EH (cell line): ENCODE data around the gene CHST14.

Experiments
- DNase-seq: peaks from one replicate; pipeline ENCODE4 v3.0.0-alpha.2; 2015; ENCODE audit warnings: low read depth

Gene CHST14

GRCh38 chr15:40463279-40463678, 7.5 kb upstream of the CHST14 start:
- DNase-seq, result no peak

DNA sequence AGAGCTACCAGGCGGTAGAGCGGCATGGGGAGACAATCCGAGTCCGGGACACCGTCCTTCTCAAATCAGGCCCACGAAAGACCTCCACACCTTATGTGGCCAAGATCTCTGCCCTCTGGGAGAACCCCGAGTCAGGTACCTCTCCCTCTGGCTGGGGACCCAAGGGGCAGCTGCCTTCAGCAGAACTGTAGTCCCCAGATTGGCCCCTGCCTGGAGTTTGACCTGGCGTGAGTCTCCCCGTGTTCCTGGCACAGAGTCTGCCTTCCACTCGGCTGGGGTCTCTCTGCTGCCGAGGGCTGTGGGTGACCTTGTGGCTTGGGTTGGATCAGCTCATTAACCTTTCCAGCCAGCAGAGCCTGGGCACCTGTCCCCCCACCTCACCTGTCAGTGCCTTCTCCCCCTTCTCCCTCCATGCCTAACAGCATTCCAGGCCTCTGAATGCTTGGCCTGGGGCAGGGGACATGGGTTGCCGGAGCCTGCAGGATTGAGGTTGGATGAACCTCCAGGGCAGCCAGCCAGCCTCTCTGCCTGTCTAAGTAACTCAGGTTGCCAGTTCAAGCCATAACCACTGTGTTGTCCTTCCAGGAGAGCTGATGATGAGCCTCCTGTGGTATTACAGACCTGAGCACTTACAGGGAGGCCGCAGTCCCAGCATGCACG, 6.8 kb upstream of the CHST14 start:
- DNase-seq, result no peak

GRCh38 chr15:40464595-40465185, 6.1 kb upstream of the CHST14 start:
- no peak for DNase-seq

DNA sequence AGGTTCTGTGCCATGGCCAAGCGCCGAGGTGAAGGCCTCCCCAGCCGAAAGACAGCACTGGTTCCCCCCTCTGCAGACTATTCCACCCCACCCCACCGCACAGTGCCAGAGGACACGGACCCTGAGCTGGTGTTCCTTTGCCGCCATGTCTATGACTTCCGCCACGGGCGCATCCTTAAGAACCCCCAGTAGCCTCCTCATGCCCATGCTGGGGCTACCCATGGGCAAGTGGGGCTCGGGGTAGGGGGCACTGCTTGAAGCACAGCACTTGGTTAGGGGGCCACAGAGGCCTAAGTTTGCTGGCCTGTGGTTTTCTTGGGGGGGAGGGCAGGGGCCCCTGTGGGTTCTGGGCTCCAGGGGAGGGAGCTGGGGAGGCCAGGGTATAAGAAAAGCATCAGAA, 4.8 kb upstream of the CHST14 start:
- DNase-seq, result no peak

DNA sequence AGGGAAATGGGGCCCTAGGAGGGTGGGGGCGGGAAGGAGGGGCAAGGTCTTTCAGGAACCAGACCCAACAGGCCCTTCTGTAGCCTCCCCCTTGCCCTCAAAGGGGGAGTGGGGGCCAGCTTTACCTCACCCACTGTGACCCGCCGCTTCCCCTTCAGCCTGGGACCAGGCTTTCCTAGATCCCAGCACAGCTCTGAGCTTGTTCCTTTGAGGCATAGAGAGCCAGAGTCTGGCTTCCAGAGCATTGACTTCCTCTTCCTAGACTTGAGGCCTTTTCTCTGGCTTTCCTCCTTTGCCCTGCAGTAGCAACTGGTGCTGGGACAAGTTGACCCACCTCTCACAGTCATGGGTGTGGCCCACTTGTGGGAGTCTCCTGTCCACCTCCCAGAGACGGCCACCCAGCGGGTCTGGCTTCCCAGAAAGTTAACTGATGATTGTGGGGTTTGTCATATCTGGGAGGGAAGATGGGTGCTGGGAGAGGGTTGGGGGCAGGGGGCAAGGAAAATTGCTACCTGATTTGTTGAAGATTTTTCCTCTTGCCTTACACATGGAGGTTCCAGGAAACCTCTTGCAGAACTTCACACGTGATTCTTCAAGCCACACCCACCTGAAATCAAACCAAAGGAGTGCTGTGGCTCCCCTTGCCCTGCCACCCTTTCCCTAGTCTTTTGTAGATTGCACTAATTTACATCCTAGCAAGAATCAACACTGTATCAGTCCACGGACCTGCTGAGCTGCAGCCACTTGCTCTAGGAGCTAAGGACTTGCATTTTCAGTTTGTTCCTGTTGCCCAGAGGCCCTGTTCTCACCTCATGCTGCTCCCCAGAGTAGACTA, 4.1 kb upstream of the CHST14 start:
- DNase-seq, result no peak

GRCh38 chr15:40467261-40467615, 3.5 kb upstream of the CHST14 start:
- no peak for DNase-seq

GRCh38 chr15:40468898-40469331, 1.9 kb upstream of the CHST14 start:
- DNase-seq, result no peak

DNA sequence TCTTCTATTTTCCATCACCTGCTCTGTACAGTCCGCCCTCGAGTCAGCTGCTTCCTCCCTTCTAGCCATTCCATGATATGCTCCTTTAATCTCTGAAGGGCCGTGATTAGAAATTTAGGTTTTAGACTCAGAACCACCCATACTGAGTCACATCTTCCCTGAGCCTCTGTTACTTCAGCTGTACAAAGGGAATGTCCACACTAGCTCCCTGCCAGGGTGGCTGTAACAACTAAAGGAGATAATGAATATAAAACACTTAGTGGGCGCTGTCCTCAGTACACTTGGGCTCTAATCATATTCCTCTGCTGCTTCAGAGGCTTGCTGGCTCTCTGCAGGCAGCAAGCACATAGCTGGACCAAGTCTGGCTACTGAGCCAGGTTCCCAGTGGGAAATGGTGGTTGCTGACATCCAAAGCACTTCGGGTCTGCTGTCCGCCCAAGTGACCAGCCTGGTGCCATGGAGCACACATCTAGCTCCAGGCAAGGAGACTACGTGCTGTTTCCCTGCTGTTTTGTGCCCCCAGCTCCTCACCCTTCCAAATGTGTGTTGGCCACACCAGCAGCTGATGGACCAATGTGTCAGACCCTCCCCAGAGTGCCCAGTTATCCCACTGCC, 901 bp upstream of the CHST14 start:
- no peak for DNase-seq

DNA sequence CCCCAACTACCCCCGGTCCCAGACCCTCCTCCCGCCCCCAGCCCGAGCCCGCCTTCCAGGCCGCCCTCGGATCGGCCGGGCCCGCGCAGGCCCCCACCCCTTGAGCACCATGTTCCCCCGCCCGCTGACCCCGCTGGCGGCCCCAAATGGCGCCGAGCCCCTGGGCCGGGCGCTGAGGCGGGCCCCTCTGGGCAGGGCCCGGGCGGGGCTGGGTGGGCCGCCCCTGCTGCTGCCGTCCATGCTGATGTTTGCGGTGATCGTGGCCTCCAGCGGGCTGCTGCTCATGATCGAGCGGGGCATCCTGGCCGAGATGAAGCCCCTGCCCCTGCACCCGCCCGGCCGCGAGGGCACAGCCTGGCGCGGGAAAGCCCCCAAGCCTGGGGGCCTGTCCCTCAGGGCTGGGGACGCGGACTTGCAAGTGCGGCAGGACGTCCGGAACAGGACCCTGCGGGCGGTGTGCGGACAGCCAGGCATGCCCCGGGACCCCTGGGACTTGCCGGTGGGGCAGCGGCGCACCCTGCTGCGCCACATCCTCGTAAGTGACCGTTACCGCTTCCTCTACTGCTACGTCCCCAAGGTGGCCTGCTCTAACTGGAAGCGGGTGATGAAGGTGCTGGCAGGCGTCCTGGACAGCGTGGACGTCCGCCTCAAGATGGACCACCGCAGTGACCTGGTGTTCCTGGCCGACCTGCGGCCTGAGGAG, 472 bp downstream of the CHST14 start:
- DNase-seq, result peak; percentile 13

GRCh38 chr15:40471808-40472150, 995 bp downstream of the CHST14 start:
- DNase-seq, result peak; percentile 40

DNA sequence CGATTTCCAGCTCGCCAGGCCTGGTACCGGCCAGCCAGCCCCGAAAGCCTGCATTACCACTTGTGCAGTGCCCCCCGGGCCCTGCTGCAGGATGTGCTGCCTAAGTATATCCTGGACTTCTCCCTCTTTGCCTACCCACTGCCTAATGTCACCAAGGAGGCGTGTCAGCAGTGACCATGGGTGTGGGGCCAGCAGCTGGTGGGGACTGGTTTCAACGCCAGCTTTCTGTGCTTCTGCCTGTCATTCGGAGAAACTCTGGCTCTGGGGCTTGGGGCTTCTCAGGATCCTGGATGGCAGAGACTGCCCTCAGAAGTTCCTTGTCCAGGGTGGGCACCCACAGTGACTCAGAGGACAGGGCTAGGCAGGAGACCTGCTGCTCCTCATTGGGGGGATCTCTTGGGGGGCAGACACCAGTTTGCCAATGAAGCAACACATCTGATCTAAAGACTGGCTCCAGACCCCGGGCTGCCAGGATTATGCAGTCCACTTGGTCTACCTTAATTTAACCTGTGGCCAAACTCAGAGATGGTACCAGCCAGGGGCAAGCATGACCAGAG, 1.5 kb downstream of the CHST14 start:
- no peak for DNase-seq

- no peak for DNase-seq
Observed at GRCh38 chr15:40474581-40474980, 3.8 kb downstream of the CHST14 start.

DNA sequence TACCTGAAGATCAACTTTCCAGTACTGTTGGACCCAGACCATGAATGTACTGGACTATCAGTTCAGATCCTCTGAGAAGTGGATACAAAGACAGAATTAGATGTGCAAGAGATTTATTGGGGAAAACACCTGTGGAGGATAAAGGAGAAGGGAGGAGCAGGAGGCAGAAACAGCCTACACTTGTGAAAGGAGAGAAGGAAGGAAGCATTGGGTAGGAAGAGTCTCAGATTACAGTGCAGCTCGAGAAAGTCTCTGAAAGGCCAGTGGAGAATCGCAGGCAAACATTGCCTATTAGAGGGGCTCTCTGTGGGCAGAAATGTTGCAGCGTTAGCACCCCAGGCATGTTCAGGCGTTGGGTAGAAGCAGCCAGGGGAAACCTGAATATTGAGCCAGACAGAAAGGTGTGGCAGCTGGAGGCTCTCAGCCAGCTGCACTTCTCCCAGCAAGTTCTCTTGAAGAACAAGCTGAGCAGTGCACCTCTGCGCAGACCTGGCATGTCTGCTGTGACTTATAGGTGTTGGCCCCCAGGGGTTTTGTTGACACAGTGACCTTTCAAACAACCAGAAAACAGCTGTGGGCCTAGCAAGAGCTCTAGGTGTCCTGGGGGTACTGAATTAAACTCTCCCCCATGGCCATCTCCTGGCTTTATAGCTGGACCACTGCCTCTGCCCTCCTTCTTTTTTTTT, 7.0 kb downstream of the CHST14 start:
- DNase-seq, result no peak

DNA sequence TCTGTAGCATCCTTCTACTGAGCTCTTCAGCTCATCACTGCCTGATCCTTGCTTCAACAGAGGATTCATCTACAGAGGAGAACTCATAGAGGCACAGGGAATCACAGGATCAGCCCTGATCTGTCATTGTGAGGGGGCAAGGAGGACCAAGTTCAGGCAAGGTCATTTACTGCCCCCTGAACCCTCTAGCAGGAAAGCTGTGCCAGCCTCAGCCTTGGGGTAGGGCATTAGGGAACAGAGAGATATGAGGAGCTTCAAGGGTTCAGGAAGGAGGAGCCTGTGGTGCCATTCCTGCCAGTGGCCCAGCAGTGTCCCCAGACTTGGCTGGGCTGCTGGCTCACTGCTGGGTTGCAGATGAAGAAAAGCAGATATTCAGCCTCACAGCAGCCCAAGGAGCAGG, 8.2 kb downstream of the CHST14 start:
- no peak for DNase-seq

DNA sequence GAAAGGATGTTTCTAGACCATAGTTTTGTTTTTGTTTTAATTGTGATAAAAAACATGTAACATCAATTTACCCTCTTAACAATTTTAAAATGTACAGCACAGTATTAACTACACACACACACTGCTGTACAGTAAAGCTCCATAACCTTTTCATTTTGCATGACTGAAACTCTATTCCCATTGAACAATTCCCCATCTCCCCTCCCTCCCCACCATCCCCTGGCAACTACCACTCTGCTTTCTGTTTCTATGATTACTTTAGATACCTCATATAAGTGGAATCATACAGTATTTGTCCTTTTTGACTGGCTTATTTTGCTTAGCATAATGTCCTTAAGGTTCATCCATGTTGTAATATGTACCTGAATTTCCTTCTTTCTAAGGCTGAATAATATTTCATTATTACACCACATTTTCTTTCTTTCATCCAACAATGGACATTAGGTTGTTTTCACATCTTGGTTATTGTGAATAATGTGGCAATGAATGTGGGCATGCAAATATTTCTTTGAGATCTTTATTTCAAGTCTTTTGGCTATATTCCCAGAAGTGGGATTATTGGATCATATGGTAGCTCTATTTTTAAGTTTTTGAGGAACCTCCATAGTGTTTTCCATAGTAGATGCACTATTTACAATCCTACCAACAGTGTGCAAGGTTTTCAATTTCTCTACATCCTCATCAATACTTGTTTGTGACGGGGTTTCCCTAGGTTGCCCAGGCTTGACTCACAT, 10.7 kb downstream of the CHST14 start:
- DNase-seq, result peak; percentile 18

GRCh38 chr15:40483919-40484318, 13.1 kb downstream of the CHST14 start:
- peak; percentile 18 for DNase-seq

GRCh38 chr15:40486066-40486770, 15.4 kb downstream of the CHST14 start:
- DNase-seq, result no peak

- DNase-seq, result no peak
Observed at GRCh38 chr15:40487816-40488682, 17.3 kb downstream of the CHST14 start.
